ENCODE measurements around the gene TTLL4. TPM values are rescaled to one million over a fixed set of nuclear protein-coding genes. Genes with fewer than 3 reads are reported as not detected.

The TTLL4 gene, protein sequence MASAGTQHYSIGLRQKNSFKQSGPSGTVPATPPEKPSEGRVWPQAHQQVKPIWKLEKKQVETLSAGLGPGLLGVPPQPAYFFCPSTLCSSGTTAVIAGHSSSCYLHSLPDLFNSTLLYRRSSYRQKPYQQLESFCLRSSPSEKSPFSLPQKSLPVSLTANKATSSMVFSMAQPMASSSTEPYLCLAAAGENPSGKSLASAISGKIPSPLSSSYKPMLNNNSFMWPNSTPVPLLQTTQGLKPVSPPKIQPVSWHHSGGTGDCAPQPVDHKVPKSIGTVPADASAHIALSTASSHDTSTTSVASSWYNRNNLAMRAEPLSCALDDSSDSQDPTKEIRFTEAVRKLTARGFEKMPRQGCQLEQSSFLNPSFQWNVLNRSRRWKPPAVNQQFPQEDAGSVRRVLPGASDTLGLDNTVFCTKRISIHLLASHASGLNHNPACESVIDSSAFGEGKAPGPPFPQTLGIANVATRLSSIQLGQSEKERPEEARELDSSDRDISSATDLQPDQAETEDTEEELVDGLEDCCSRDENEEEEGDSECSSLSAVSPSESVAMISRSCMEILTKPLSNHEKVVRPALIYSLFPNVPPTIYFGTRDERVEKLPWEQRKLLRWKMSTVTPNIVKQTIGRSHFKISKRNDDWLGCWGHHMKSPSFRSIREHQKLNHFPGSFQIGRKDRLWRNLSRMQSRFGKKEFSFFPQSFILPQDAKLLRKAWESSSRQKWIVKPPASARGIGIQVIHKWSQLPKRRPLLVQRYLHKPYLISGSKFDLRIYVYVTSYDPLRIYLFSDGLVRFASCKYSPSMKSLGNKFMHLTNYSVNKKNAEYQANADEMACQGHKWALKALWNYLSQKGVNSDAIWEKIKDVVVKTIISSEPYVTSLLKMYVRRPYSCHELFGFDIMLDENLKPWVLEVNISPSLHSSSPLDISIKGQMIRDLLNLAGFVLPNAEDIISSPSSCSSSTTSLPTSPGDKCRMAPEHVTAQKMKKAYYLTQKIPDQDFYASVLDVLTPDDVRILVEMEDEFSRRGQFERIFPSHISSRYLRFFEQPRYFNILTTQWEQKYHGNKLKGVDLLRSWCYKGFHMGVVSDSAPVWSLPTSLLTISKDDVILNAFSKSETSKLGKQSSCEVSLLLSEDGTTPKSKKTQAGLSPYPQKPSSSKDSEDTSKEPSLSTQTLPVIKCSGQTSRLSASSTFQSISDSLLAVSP
- total RNA-seq (10 to 100 TPM; 14.5 to 40.5 (median 28.6) TPM), polyA plus RNA-seq (10 to 100 TPM in 2 of 3 donors, 1 to 10 TPM in 1; 6.2 to 13.7 (median 12.0) TPM)
- long read RNA-seq, donor 1, full-length matches to known transcripts: 3 of 9 reads
- long read RNA-seq, donor 1, partial matches to known transcripts: 6 of 9 reads
- long read RNA-seq, donor 1, other reads (novel, unspliced or antisense): 0 of 9 reads
- long read RNA-seq, donor 2, partial matches to known transcripts: 0 of 2 reads
- long read RNA-seq, donor 2, other reads (novel, unspliced or antisense): 0 of 2 reads

DNA sequence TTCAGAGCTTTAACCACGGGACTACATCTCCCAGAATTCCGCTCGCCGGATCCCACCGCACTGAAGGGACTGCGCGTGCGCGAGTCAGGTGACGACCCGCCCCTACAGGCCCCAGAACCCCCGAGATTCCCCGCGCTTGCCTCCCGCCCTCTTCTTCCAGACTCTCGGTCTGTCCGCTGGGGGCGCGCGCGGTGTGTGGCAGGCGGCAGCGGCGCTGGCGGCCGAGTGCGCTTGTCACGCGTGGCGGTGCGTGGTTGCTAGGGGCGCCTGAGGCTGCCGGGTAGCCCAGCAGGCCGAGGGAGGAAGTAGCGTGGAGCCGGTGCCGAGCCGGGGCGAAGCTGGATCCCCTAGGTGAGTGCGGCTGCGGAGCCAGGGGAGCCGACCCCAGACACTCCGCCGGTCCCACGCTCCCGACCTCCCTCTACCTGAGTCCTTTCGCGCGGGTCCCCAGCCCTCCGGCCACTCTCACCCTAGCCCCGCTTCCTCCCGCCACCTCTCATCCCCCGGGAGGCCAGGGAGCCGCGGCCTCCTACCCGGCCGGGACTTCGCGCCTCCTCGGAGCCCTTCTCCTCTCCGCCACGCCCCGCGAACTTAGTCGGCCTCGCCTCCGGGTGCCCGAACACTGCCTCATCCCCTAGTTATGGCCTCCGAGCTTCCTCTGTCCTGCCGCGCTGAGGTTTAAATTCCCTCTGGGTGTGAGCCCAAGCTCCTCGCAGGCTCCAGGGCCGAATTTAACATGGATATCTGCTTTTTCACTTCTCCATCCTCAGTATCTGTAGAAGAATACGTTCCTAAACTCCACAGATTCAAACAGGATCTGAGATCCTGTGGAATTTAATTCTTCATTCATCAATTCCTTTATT lies at the start of gene TTLL4:
Gene TTLL4 (plus strand): TSS at position 149 of the 863 bp plus-strand sequence. CDS start 26,842 bp downstream, outside the sequence.
- 0 to 1% (median 1%) methylated on average over 25 to 74 of the region's 74 CpGs for WGBS, 5 donors
- H3K27me3 ChIP-seq (replicated peaks in 1 of 7): no peaks in the 10 kb centered on the region
- H3K9me3 ChIP-seq: no peaks in the 10 kb centered on the region
- peak within 1 kb of the TSS; percentile 85 to 95 (median 90) for H3K27ac ChIP-seq
- peaks cover 9 to 56% (median 28%) of the 10 kb centered on the region in 6 donors for H3K4me1 ChIP-seq
- peak; percentile 100 for DNase-seq
- peak within 1 kb of the TSS; percentile 55 to 91 (median 87) for H3K4me3 ChIP-seq
- peak in 1 of 3 donors; percentile 33 for TF ChIP-seq POLR2A (IDR thresholded peaks at IDR 0.05)
- TF ChIP-seq, protein P1, sequence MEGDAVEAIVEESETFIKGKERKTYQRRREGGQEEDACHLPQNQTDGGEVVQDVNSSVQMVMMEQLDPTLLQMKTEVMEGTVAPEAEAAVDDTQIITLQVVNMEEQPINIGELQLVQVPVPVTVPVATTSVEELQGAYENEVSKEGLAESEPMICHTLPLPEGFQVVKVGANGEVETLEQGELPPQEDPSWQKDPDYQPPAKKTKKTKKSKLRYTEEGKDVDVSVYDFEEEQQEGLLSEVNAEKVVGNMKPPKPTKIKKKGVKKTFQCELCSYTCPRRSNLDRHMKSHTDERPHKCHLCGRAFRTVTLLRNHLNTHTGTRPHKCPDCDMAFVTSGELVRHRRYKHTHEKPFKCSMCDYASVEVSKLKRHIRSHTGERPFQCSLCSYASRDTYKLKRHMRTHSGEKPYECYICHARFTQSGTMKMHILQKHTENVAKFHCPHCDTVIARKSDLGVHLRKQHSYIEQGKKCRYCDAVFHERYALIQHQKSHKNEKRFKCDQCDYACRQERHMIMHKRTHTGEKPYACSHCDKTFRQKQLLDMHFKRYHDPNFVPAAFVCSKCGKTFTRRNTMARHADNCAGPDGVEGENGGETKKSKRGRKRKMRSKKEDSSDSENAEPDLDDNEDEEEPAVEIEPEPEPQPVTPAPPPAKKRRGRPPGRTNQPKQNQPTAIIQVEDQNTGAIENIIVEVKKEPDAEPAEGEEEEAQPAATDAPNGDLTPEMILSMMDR (IDR thresholded peaks at IDR 0.05 in 8 of 11, conservative IDR thresholded peaks at IDR 0.05 in 3 of 11): peak; percentile 91 to 98 (median 97)
- peak; percentile 91 to 96 (median 95) for TF ChIP-seq POLR2AphosphoS5 (IDR thresholded peaks at IDR 0.05)
- intact Hi-C loops (cut with DNase I; ENCODE audit: low total_unique reads): loop anchor here (5.0 kb wide), 1 partner anchor 136 kb away; no protein-coding TSS in a partner anchor
- peaks cover 0 to 7% (median 0%) of the 10 kb centered on the region in 6 donors for H3K36me3 ChIP-seq

DNA sequence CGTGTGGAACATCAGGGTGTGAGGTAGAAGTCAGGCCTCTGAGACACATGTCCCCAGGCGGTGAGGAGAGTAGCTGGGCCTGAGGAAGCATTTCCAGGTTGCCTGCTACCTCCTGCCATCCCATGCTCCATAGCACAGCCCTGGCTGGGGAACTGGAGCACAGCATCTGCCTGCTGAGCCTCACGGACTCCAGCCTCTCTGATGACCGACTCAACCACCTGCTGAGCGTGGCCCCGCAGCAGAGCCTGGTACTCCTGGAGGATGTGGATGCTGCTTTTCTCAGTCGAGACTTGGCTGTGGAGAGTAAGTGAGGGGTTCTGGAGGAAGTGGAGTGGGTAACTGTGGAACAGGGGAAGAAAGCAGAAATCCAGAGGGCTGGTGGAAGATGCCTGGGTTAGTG lies 48.3 kb upstream of the TTLL4 start:
- no peak overlapping the region for H3K4me3 ChIP-seq
- H3K4me1 ChIP-seq: peaks cover 16 to 32% (median 21%) of the 10 kb centered on the region in 6 donors
- 88 to 96% (median 91%) methylated on average over 7 of the region's 7 CpGs for WGBS, 5 donors
- no peaks in the 10 kb centered on the region for H3K27me3 ChIP-seq (replicated peaks in 1 of 7)
- H3K36me3 ChIP-seq: peaks cover 3 to 70% (median 60%) of the 10 kb centered on the region in 6 donors
- intact Hi-C loops (cut with DNase I; ENCODE audit: low total_unique reads): no loop called here
- H3K9me3 ChIP-seq: no peaks in the 10 kb centered on the region
- H3K27ac ChIP-seq: no peak overlapping the region
- no peak for DNase-seq
- TF ChIP-seq POLR2A (IDR thresholded peaks at IDR 0.05): no peak
- TF ChIP-seq, protein P1 (IDR thresholded peaks at IDR 0.05 in 8 of 11, conservative IDR thresholded peaks at IDR 0.05 in 3 of 11): no peak
- TF ChIP-seq POLR2AphosphoS5 (IDR thresholded peaks at IDR 0.05): no peak

DNA sequence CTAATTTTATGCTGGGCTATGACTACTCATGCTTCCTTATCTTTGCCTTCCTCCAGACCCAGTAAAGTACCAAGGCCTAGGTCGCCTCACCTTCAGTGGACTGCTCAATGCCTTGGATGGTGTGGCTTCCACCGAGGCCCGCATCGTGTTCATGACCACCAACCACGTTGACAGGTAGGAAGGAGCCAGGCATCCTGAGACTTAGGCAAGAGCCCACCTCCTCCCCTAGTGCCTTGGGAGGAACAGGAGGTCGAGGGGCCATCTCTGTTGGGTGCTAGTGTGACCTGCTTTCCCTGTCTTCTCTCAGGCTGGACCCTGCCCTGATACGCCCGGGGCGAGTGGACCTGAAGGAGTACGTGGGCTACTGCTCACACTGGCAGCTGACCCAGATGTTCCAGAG lies 47.8 kb upstream of the TTLL4 start:
- no peaks in the 10 kb centered on the region for H3K9me3 ChIP-seq
- peaks cover 3 to 70% (median 64%) of the 10 kb centered on the region in 6 donors for H3K36me3 ChIP-seq
- no peak for TF ChIP-seq POLR2AphosphoS5 (IDR thresholded peaks at IDR 0.05)
- TF ChIP-seq, protein P1 (IDR thresholded peaks at IDR 0.05 in 8 of 11, conservative IDR thresholded peaks at IDR 0.05 in 3 of 11): no peak
- TF ChIP-seq POLR2A (IDR thresholded peaks at IDR 0.05): no peak
- intact Hi-C loops (cut with DNase I; ENCODE audit: low total_unique reads): no loop called here
- H3K4me1 ChIP-seq: peaks cover 16 to 28% (median 20%) of the 10 kb centered on the region in 6 donors
- H3K27ac ChIP-seq: no peak overlapping the region
- H3K4me3 ChIP-seq: no peak overlapping the region
- WGBS, 5 donors: 88 to 97% (median 89%) methylated on average over 3 to 10 of the region's 10 CpGs
- H3K27me3 ChIP-seq (replicated peaks in 1 of 7): no peaks in the 10 kb centered on the region
- DNase-seq: no peak
